Ishikawa (cell line): ENCODE results near the gene KNOP1.

Experiments
- CEBPB ChIP-seq: IDR thresholded peaks from 2 replicates; pipeline ENCODE4 v1.6.1; 2012
- CREB1 ChIP-seq: IDR thresholded peaks from 2 replicates; pipeline ENCODE4 v1.6.1; 2012; ENCODE audit warnings: low read depth
- EGR1 ChIP-seq: IDR thresholded peaks from 2 replicates; pipeline ENCODE4 v1.6.1; 2012
- EP300 ChIP-seq: IDR thresholded peaks from 2 replicates; pipeline ENCODE4 v1.6.1; 2012; ENCODE audit warnings: borderline replicate concordance
- FOXM1 ChIP-seq: IDR thresholded peaks from 2 replicates; pipeline ENCODE4 v1.6.1; 2012; ENCODE audit warnings: low read depth, borderline replicate concordance
- MAX ChIP-seq: IDR thresholded peaks from 2 replicates; pipeline ENCODE4 v1.6.1; 2012
- NFIC ChIP-seq: IDR thresholded peaks from 2 replicates; pipeline ENCODE4 v1.6.1; 2012
- RAD21 ChIP-seq: IDR thresholded peaks from 2 replicates; pipeline ENCODE4 v1.6.1; 2012; ENCODE audit warnings: low read depth
- TAF1 ChIP-seq: IDR thresholded peaks from 2 replicates; pipeline ENCODE4 v1.6.1; 2012; ENCODE audit warnings: low read depth, mild to moderate bottlenecking
- TCF12 ChIP-seq: IDR thresholded peaks from 2 replicates; pipeline ENCODE4 v1.6.1; 2012; ENCODE audit warnings: low read depth
- TEAD4 ChIP-seq: IDR thresholded peaks from 2 replicates; pipeline ENCODE4 v1.6.1; 2012
- YY1 ChIP-seq: IDR thresholded peaks from 2 replicates; pipeline ENCODE4 v1.6.1; 2012; ENCODE audit warnings: low read depth
- ZBTB7A ChIP-seq: IDR thresholded peaks from 2 replicates; pipeline ENCODE4 v1.6.1; 2012; ENCODE audit warnings: low read depth
- TF ChIP-seq, protein P1 (sequence below): IDR thresholded peaks from 2 replicates; pipeline ENCODE4 v1.6.1; 2012
- TF ChIP-seq, protein P2 (sequence below): IDR thresholded peaks from 2 replicates; pipeline ENCODE4 v1.6.1; 2012; ENCODE audit warnings: low read depth, mild to moderate bottlenecking

KNOP1 gene

DNA sequence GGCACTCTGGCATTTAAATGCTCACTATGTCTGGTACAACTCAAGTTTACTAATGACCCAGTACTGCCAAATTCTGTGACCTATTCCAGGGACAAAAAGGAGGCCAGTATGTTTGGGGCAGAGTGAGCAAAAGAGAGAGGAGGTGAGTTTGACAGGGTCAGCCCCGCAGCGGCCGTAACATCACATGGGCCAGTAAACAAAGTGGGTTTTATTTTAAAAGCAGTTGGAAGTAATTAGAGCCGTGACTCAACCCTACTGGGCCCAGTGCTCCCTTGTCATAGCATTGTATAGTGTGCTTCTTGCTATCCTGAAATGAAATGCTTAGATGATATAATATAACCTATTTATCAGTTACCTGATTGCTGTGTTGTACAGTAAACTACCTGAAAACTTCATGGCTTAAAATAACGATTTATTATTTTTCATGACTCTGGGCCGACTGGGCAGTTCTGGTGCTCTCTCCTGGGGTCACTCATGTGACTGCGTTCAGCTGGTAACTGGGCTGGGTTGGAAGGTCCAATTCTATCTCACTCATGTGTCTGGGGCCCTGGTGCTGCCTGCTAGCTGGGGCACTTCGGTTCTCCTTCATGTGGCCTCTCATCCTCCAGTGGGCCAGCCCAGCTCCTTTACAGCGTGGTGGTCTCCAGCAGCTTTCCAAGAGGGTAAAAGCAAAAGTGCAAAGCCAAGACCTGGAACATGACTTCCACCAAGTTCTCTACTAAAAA is 27.4 kb upstream of the KNOP1 start:
- TF ChIP-seq TCF12, result no peak
- TF ChIP-seq RAD21, result no peak
- no peak for TF ChIP-seq TAF1
- TF ChIP-seq EGR1, result no peak

DNA sequence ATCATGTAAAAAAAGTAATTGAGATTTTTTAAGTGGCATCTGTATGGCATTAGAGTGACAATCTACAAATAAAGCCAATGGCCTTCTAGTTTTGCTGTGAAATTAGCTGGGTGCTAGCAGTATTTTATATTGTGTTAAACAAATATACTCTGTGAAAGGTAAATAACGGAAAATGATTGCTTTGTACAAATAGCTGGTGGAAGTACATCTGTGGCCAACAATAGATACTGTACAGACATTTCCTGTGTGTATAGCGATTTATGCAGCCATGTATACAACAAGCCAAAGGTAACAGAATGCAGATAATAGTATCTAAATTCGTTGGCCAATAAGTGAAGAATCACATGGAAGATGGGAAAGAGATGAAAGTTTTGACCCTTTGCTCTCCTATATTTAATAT is 26.6 kb upstream of the KNOP1 start:
- no peak for TF ChIP-seq NFIC
- TF ChIP-seq YY1, result no peak
- TF ChIP-seq TEAD4, result no peak
- TF ChIP-seq TCF12, result no peak
- TF ChIP-seq ZBTB7A, result no peak
- no peak for TF ChIP-seq CEBPB
- TF ChIP-seq, protein P1, sequence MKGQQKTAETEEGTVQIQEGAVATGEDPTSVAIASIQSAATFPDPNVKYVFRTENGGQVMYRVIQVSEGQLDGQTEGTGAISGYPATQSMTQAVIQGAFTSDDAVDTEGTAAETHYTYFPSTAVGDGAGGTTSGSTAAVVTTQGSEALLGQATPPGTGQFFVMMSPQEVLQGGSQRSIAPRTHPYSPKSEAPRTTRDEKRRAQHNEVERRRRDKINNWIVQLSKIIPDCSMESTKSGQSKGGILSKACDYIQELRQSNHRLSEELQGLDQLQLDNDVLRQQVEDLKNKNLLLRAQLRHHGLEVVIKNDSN, result no peak
- TF ChIP-seq, protein P2, sequence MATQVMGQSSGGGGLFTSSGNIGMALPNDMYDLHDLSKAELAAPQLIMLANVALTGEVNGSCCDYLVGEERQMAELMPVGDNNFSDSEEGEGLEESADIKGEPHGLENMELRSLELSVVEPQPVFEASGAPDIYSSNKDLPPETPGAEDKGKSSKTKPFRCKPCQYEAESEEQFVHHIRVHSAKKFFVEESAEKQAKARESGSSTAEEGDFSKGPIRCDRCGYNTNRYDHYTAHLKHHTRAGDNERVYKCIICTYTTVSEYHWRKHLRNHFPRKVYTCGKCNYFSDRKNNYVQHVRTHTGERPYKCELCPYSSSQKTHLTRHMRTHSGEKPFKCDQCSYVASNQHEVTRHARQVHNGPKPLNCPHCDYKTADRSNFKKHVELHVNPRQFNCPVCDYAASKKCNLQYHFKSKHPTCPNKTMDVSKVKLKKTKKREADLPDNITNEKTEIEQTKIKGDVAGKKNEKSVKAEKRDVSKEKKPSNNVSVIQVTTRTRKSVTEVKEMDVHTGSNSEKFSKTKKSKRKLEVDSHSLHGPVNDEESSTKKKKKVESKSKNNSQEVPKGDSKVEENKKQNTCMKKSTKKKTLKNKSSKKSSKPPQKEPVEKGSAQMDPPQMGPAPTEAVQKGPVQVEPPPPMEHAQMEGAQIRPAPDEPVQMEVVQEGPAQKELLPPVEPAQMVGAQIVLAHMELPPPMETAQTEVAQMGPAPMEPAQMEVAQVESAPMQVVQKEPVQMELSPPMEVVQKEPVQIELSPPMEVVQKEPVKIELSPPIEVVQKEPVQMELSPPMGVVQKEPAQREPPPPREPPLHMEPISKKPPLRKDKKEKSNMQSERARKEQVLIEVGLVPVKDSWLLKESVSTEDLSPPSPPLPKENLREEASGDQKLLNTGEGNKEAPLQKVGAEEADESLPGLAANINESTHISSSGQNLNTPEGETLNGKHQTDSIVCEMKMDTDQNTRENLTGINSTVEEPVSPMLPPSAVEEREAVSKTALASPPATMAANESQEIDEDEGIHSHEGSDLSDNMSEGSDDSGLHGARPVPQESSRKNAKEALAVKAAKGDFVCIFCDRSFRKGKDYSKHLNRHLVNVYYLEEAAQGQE, result no peak
- no peak for TF ChIP-seq CREB1
- no peak for TF ChIP-seq EP300

- TF ChIP-seq YY1 (no peak), TCF12 (no peak), FOXM1 (no peak), EGR1 (no peak), CEBPB (no peak), RAD21 (no peak), TEAD4 (no peak), EP300 (no peak), ZBTB7A (no peak), CREB1 (no peak)
- TF ChIP-seq, protein P2, result no peak
Observed at GRCh38 chr16:19743816-19744159, 25.8 kb upstream of the KNOP1 start.

- TF ChIP-seq TCF12 (no peak), CEBPB (no peak), TEAD4 (no peak), NFIC (no peak), CREB1 (no peak), MAX (no peak), EGR1 (no peak), FOXM1 (no peak)
- TF ChIP-seq, protein P1, result no peak
- TF ChIP-seq, protein P2, result no peak
Observed at GRCh38 chr16:19741354-19741753, 23.3 kb upstream of the KNOP1 start.

DNA sequence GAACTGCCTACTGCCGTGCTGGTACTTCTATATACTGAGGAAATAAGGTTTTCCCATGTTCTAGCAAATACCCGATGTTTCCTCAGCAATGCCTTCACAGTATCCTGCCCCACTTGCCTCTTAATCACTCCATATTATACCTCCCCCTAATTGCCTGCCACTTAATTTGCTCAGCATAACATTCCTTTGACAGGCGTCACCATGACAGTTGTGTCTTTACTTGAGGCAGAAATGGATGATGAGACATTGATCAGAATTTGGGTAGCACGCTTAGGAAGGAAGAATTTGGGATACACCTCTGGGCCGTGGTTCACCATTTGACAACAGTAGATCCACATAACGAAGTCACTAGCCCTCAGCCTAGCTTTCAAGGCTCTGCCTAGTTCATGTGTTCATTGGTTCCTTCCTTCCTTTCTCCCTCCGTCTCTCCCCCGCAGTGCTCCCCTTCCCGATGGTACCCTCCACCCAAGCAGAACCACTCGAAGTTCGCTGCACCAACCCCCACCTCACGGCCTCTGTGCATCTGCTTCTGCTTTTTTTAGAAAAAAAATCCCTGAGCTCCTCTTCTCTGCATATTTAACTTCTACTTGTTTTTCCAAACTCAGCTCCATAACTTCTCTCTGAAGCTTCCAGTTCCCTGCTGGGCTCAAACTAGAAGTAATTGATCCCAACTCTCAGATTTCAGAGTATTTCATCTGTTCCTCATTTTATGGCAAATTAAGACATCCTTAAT is 19.4 kb upstream of the KNOP1 start:
- TF ChIP-seq ZBTB7A (no peak), EP300 (no peak), TEAD4 (no peak), FOXM1 (no peak), TCF12 (no peak), EGR1 (no peak), MAX (no peak), CEBPB (no peak), YY1 (no peak), NFIC (no peak), CREB1 (no peak), TAF1 (no peak), RAD21 (no peak)
- TF ChIP-seq, protein P1, result no peak
- TF ChIP-seq, protein P2, result no peak
